Esophagus muscularis mucosa (tissue), 4 donors: Measurements from ENCODE around the gene TELO2. TPM values are rescaled to one million over a fixed set of nuclear protein-coding genes. Genes with fewer than 3 reads are reported as not detected.

ENCODE experiments used
- DNase-seq: peaks from one replicate; pipeline ENCODE4 v3.0.0-alpha.2; 2017; ENCODE audit errors: extremely low spot score
- H3K27ac ChIP-seq, 4 donors: fragments of 200-600 bp; sonication (generic); replicated peaks in 1 of 4; 1 replicate in 3 of 4; 2 replicates in 1 of 4; pipeline ENCODE4 v1.5.1; 2016 to 2019; ENCODE audit warnings: mild to moderate bottlenecking in 1 of 4
- H3K27me3 ChIP-seq, 4 donors: fragments of 200-600 bp; sonication (generic); one replicate each; pipeline versions ENCODE4 v1.5.1 to v1.6.0; 2016 to 2019
- H3K36me3 ChIP-seq, 4 donors: fragments of 200-600 bp; sonication (generic); one replicate each; pipeline ENCODE4 v1.5.1; 2016 to 2019
- H3K4me1 ChIP-seq, 4 donors: fragments of 200-600 bp; sonication (generic); one replicate each; pipeline ENCODE4 v1.5.1; 2016 to 2019
- H3K4me3 ChIP-seq, 4 donors: fragments of 200-600 bp; sonication (generic); 1 replicate in 2 of 4; 2 replicates in 2 of 4; pipeline ENCODE4 v1.5.1; 2016 to 2019; ENCODE audit warnings: mild to moderate bottlenecking in 4 of 4, moderate library complexity in 1 of 4
- H3K9me3 ChIP-seq, 4 donors: fragments of 200-600 bp; sonication (generic); 1 replicate in 3 of 4; 2 replicates in 1 of 4; pipeline ENCODE4 v1.5.1; 2016 to 2019
- EP300 ChIP-seq: sonication (generic); formaldehyde crosslinking; IDR thresholded peaks from one replicate; pipeline ENCODE4 v1.6.1; 2017; ENCODE audit warnings: antibody characterized with exemption
- POLR2A ChIP-seq: fragments of 450-650 bp; IDR thresholded peaks from one replicate; pipeline ENCODE4 v1.6.1; 2017; ENCODE audit warnings: antibody characterized with exemption, moderate library complexity, mild to moderate bottlenecking, low read depth
- POLR2AphosphoS5 ChIP-seq, 2 donors: sonication (generic); formaldehyde crosslinking; IDR thresholded peaks; one replicate each; pipeline ENCODE4 v1.6.1; 2017; ENCODE audit warnings: antibody characterized with exemption in 2 of 2
- WGBS: methylation state at CpG from one replicate; pipeline ENCODE4 v1.1.5; 2018; 5-methylcytosine and 5-hydroxymethylcytosine counted together
- intact Hi-C: fragments of 100-400 bp; cut with DNase I; formaldehyde crosslinking; loops from one replicate; pipeline ENCODE4 v1.15.1; 2023
- total RNA-seq, 4 donors: library from RNA; depleted of rRNA; stranded (reverse); fragments of >200 nt; gene quantifications; one replicate each; pipeline versions ENCODE4 v1.1.0 to v1.2.1, GENCODE V29; 2016
- TF ChIP-seq, protein P1 (sequence below), 3 experiments: fragments of 200-600 bp in 2 of 3; fragments of 450-650 bp in 1 of 3; sonication (generic) in 2 of 3; IDR thresholded peaks; one replicate each; pipeline ENCODE4 v1.5.1; 2017 to 2019; ENCODE audit warnings: antibody characterized with exemption in 3 of 3, mild to moderate bottlenecking in 2 of 3, moderate library complexity in 1 of 3

TELO2 gene
- total RNA-seq, 4 donors from 2014 or later: 14.1 to 27.7 (median 18.4) TPM

DNA sequence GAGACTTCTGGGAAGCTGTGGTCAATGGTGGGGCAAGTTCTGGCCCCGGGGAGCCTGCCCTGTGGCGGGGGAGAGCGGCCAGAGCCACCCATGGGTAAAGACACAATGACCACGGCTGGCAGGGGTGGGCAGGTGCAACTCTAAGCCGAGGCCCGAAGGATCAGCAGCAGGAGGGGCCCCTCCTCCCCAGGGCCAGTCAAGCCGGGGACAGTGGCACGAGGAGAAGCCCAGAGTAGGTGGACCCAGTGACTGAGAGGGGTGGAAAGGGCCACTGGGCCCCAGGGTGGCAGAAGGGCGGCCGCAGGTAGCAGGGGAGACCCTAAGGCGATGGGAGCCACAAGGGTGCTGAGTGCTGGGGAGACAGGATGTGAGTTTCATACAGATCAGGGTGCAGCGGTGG, 58.0 kb downstream of the TELO2 start:
- peaks cover 19 to 90% (median 78%) of the 10 kb centered on the region in 4 donors for H3K36me3 ChIP-seq
- intact Hi-C loops: no loop called here
- TF ChIP-seq POLR2AphosphoS5 (IDR thresholded peaks at IDR 0.05) (no peak), POLR2A (no peak), EP300 (no peak)
- TF ChIP-seq, protein P1, sequence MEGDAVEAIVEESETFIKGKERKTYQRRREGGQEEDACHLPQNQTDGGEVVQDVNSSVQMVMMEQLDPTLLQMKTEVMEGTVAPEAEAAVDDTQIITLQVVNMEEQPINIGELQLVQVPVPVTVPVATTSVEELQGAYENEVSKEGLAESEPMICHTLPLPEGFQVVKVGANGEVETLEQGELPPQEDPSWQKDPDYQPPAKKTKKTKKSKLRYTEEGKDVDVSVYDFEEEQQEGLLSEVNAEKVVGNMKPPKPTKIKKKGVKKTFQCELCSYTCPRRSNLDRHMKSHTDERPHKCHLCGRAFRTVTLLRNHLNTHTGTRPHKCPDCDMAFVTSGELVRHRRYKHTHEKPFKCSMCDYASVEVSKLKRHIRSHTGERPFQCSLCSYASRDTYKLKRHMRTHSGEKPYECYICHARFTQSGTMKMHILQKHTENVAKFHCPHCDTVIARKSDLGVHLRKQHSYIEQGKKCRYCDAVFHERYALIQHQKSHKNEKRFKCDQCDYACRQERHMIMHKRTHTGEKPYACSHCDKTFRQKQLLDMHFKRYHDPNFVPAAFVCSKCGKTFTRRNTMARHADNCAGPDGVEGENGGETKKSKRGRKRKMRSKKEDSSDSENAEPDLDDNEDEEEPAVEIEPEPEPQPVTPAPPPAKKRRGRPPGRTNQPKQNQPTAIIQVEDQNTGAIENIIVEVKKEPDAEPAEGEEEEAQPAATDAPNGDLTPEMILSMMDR (IDR thresholded peaks at IDR 0.05): no peak
- 72% methylated on average over 8 of the region's 12 CpGs for WGBS
- peaks cover 58 to 78% (median 77%) of the 10 kb centered on the region in 4 donors for H3K4me1 ChIP-seq
- no peaks in the 10 kb centered on the region for H3K27me3 ChIP-seq
- no peaks in the 10 kb centered on the region for H3K9me3 ChIP-seq
- peak overlapping the region; percentile 5 to 85 (median 58) for H3K27ac ChIP-seq
- no peak overlapping the region for H3K4me3 ChIP-seq
- DNase-seq: no peak

GRCh38 chr16:1552129-1552528, 59.0 kb downstream of the TELO2 start:
- no peak overlapping the region for H3K4me3 ChIP-seq
- no peaks in the 10 kb centered on the region for H3K27me3 ChIP-seq
- WGBS: 88% methylated on average over 15 of the region's 15 CpGs
- DNase-seq: no peak
- intact Hi-C loops: no loop called here
- peaks cover 24 to 90% (median 79%) of the 10 kb centered on the region in 4 donors for H3K36me3 ChIP-seq
- no peaks in the 10 kb centered on the region for H3K9me3 ChIP-seq
- H3K4me1 ChIP-seq: peaks cover 48 to 68% (median 68%) of the 10 kb centered on the region in 4 donors
- H3K27ac ChIP-seq: peak overlapping the region in 2 of 4 donors; percentile 7 to 85
- TF ChIP-seq EP300 (no peak), POLR2AphosphoS5 (IDR thresholded peaks at IDR 0.05) (no peak), POLR2A (no peak)
- TF ChIP-seq, protein P1 (IDR thresholded peaks at IDR 0.05): no peak

DNA sequence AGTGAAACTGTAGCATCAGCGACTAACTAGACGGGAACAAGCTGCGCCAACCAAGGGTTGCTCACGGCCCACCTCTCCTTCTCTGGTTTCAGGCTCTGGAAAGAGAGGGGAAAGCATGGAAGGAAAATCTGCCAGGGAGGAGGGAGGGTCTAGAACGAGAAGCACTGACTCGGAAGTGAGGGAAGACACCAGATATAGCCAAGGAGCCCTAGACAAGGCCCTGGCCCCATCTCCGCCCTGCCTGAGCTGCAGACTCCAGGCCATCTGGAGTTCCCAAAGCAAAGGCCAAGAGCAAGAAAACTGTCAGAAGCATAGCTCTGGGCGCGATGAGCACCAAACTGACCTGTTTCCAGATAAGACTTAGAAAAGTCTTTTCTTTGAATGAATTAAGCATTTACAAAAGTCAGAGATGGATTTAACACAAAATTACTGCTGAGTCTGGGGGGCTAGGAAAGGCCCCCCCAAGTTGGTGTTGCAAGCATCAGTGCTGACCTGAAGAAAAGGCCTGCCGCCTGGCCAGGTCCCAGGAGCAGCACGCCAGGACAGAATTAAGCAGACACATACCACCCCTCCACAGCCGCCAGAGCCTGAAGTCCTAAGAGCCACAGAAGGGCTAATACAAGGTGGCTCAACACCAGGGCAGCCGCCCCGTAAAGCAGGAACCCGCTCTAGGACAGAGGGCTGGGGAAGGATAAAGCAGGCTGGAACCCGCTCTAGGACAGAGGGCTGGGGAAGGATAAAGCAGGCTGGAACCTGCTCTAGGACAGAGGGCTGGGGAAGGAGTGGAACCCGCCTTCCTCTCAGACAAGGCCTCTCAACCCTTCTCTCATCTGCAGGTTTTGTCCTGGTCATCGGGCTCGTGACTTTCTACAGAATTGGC, 61.0 kb downstream of the TELO2 start:
- no peak for DNase-seq
- peaks cover 42 to 97% (median 87%) of the 10 kb centered on the region in 4 donors for H3K36me3 ChIP-seq
- peaks cover 29 to 50% (median 48%) of the 10 kb centered on the region in 4 donors for H3K4me1 ChIP-seq
- no peaks in the 10 kb centered on the region for H3K9me3 ChIP-seq
- intact Hi-C loops: no loop called here
- H3K4me3 ChIP-seq: no peak overlapping the region
- whole genome bisulfite sequencing: 84% methylated on average over 19 of the region's 19 CpGs
- TF ChIP-seq, protein P1 (IDR thresholded peaks at IDR 0.05): no peak
- no peak for TF ChIP-seq POLR2AphosphoS5 (IDR thresholded peaks at IDR 0.05)
- no peak for TF ChIP-seq POLR2A
- TF ChIP-seq EP300: no peak
- peak overlapping the region in 2 of 4 donors; percentile 21 to 46 for H3K27ac ChIP-seq
- no peaks in the 10 kb centered on the region for H3K27me3 ChIP-seq

DNA sequence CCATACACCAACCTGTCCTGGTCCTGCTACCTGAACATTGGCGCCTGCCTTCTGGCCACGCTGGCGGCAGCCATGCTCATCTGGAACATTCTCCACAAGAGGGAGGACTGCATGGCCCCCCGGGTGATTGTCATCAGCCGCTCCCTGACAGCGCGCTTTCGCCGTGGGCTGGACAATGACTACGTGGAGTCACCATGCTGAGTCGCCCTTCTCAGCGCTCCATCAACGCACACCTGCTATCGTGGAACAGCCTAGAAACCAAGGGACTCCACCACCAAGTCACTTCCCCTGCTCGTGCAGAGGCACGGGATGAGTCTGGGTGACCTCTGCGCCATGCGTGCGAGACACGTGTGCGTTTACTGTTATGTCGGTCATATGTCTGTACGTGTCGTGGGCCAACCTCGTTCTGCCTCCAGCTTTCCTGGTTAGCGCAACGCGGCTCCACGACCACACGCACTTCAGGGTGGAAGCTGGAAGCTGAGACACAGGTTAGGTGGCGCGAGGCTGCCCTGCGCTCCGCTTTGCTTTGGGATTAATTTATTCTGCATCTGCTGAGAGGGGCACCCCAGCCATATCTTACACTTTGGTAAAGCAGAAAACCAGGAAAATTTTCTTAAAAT, 61.8 kb downstream of the TELO2 start:
- TF ChIP-seq POLR2A (no peak), POLR2AphosphoS5 (IDR thresholded peaks at IDR 0.05) (no peak), EP300 (no peak)
- TF ChIP-seq, protein P1 (IDR thresholded peaks at IDR 0.05): no peak
- peaks cover 42 to 97% (median 90%) of the 10 kb centered on the region in 4 donors for H3K36me3 ChIP-seq
- no peaks in the 10 kb centered on the region for H3K27me3 ChIP-seq
- H3K9me3 ChIP-seq: no peaks in the 10 kb centered on the region
- intact Hi-C loops: no loop called here
- DNase-seq: no peak
- H3K4me3 ChIP-seq: no peak overlapping the region
- WGBS: 95% methylated on average over 34 of the region's 34 CpGs
- H3K4me1 ChIP-seq: peaks cover 21 to 43% (median 40%) of the 10 kb centered on the region in 4 donors
- H3K27ac ChIP-seq: no peak overlapping the region
